A172 (cell line): ENCODE measurements around the gene CACNA1C. TPM values are rescaled to one million over a fixed set of nuclear protein-coding genes. Genes with fewer than 3 reads are reported as not detected.
A peak's percentile ranks its signal among the peaks of the same experiment; 100 is the strongest.

Source experiments
- DNase-seq: peaks from one replicate; pipeline ENCODE4 v3.0.0-alpha.2; 2015; ENCODE audit warnings: low spot score
- total RNA-seq: library from RNA; depleted of rRNA; stranded (reverse); fragments of >200 nt; shearing (Covaris generic); gene quantifications from 2 replicates; pipeline ENCODE4 v1.2.3, GENCODE V29; 2014

Gene CACNA1C
- total RNA-seq, 1 experiment from 2014 or later: 0.05 TPM

DNA sequence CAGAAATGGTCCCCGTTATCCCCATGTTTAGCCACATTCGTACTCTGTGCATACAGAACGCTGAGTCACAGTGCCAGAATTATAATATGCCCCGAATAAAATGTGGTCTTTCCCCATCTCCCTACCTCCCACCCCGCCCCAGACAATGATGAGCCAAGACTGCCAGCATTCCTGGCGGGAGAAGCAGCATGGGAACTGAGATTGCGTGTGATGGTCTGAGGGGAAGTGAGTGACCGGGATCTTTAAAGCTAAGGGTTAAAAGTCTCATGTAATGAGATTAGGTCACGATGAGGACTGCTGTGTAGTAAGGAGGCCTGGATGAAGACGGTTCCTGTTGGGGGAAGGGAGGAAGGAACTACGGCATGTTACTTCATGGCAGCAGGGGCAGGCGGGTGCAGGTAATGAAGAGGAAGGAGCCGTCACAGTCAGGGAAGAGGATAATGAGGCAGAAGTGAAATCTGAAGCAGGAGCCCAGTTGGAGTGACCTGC lies 498.7 kb downstream of the CACNA1C start:
- DNase-seq: no peak

GRCh38 chr12:2552000-2552756 lies 499.4 kb downstream of the CACNA1C start:
- DNase-seq: no peak

DNA sequence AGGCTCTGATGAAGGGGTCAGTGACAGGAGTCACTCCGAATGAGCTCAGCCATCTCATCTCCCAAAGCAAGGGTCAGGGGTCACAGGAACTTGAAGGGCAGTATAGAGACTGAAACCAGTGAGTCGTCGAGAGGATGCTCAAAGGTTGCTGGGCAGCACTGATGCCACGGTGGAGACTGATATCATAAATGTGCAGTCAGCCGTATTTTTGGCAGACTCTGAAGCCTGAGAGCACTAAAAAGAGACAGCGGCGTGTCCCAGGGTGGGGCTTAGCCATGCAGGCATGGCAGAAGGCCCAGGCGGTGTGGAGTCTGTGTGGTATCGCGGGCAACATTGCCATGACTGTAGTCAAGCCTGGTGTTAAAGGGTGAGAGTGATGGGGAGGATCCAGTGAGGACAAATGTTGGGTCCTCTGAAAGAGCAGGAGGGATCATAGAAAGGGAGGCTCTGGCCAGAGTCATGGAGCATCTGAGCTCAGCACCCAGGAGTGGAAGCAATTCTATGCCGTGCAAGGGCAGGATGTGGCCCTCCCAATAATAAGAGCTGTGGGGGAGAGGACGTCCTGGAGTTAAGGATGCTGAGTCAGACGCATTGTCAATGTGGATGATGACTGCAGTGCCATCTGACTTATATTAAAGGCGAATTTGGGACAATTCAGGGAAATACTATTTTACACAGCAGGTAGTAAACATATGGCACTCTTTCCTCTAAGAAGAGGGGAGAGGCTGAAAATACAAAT lies 500.8 kb downstream of the CACNA1C start:
- DNase-seq: peak; percentile 8

DNA sequence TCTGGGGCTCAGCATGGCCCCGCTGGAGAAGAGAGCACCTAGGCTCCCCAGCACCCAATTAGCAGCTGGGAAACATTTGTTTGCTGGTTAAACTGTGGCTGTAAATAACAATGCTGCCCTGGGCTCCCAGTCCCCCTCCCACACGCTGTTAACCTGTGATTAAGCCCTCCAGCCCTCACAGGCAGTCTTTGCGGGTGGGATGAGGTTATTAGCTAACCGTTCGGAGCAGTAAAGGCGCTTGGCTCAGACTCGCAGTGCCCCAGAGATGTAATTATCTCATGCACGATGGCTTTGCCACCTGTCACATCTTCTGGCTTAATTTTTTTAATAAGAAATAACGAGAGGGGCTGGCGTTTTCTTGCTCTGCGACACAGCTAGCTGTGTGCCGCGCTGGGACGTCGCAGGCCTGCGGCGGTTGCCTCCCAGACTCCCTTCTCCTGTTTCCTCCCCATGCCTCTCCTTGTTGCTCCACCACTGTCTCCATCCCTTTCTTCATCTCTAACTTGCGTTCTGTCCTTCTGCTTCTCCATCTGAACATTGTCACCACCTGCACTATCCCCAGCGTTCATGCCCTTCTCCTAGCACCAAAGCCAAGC lies 502.8 kb downstream of the CACNA1C start:
- DNase-seq: no peak

GRCh38 chr12:2557597-2557996 lies 504.8 kb downstream of the CACNA1C start:
- DNase-seq: no peak

DNA sequence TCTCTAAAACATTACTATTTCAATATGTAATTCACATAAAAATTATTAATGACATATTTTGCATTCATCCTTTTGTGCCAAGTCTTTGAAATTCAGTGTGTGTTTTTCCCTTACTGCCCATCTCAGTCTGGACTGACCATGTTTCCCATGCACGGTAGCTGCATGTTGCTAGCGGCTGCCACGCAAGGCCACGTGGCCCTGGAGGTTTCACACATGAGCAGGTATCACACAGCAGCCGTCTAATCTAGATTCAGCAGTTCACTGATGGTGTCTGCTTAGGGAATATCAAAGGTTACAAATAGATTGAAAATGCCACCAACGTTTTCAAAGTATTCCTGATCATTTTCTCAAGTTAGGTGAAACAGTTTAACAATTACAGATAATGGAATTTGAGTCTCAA lies 507.1 kb downstream of the CACNA1C start:
- DNase-seq: no peak

- DNase-seq: no peak
Measured at GRCh38 chr12:2560356-2560755, 507.6 kb downstream of the CACNA1C start.

- DNase-seq: no peak
Measured at GRCh38 chr12:2561367-2561766, 508.6 kb downstream of the CACNA1C start.

GRCh38 chr12:2562400-2562799 lies 509.6 kb downstream of the CACNA1C start:
- no peak for DNase-seq

- DNase-seq: no peak
Measured at GRCh38 chr12:2563709-2564108, 510.9 kb downstream of the CACNA1C start.

DNA sequence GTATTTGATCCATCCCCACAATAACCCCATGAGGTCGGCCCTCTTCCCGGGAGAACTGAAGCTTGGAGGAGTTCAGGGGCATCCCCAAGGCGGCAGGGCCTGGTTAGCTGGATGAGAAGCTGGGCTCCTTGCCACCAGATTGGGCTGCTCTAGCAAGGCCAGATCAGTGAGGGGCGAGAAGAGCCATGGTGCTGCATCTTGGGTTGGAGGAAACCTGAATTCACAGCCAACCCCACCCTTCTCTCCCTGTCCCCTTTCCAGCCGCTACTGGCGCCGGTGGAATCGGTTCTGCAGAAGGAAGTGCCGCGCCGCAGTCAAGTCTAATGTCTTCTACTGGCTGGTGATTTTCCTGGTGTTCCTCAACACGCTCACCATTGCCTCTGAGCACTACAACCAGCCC lies 513.4 kb downstream of the CACNA1C start:
- DNase-seq: no peak

DNA sequence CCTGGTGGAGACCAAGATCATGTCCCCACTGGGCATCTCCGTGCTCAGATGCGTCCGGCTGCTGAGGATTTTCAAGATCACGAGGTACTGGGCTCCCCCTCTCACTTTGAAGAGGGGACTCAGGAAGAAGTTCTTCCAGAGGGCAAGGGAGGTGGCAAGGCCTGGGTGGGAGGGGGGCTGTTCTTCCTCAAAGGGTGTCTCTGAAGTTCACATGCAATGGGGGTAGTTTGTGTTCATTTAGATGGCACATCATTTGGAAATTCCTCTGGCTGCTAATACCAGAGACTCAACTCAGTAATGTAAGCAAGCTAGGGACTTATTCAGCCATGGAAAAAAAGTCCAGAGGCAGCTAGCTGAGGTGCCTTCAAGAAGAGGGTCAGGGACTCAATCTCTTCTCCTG lies 514.9 kb downstream of the CACNA1C start:
- no peak for DNase-seq

DNA sequence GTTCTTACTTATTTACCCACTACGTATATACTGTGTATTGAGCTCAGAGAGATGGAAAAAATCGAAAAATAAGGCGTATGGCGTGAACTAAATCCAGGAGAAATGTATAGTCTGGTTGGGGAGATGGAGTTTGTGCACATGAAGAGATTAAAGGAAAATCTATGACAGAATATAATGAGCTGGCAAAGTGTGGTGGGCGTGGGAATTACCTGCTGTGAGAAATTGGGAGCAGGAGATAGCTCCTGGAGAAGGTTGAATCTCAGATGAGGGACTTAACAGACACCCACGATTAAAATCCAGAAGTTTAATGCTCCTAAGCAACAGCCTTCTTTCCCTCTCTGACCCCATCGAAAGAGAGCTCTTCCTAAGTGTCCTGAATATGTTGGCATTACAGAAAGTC lies 517.8 kb downstream of the CACNA1C start:
- no peak for DNase-seq

DNA sequence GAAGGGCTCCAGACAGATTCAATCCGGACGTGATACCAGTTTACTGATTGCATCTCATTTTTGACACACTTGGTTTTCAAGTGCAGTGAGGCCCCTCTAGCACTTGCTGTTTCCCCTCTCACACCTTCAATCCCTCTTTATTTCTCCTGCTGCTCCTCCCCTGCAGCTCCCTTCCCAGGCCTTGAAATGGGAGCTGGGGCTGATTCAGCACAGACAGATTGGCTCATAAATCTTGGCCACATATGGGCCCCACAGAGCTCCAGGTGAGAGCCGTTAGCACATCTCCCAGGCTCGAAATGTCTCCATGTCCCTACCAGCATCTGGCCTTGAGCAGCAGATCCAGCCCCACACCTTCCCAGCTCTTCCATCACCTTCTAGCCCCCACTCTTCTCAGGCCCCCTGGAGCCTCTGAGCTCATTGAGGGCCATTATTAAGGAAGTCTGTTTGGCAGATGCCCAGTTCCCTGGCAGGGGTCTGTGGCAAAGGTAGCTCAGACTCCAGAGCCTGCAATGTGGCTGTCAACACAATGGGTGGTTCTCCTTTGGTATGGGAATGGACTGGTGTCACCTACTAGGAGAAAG lies 521.7 kb downstream of the CACNA1C start:
- no peak for DNase-seq

GRCh38 chr12:2575245-2575644 lies 522.5 kb downstream of the CACNA1C start:
- no peak for DNase-seq

GRCh38 chr12:2578211-2578610 lies 525.4 kb downstream of the CACNA1C start:
- no peak for DNase-seq

GRCh38 chr12:2578772-2579171 lies 526.0 kb downstream of the CACNA1C start:
- no peak for DNase-seq

GRCh38 chr12:2580821-2581220 lies 528.0 kb downstream of the CACNA1C start:
- peak; percentile 4 for DNase-seq

DNA sequence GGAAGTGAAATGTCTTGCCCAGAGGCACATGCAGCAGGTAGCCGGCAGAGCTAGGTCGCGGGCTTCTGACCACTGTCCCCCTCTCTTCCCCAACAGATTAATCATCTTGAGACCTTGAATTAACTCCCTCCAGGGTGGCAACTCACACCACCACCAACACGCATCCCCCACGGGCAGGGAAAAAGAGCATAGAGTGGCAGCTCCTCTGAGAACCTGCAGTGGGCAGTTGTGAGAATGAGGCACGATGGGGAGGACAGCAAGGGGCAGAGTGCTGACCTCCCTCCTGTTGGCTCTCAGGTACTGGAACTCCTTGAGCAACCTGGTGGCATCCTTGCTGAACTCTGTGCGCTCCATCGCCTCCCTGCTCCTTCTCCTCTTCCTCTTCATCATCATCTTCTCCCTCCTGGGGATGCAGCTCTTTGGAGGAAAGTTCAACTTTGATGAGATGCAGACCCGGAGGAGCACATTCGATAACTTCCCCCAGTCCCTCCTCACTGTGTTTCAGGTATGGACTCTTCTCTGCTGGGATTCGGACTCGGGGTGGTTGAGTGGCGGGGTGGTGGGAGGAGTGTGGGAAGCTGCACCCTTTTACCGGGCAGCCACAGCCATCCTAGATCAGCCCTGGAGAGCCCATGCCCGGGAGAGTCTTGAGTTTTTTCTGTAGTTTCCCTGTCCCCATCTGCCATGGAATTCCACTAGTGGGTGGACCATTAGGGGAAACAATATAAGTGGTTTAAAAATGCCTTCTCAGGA lies 528.7 kb downstream of the CACNA1C start:
- DNase-seq: no peak

GRCh38 chr12:2582631-2583030 lies 529.8 kb downstream of the CACNA1C start:
- DNase-seq: no peak

DNA sequence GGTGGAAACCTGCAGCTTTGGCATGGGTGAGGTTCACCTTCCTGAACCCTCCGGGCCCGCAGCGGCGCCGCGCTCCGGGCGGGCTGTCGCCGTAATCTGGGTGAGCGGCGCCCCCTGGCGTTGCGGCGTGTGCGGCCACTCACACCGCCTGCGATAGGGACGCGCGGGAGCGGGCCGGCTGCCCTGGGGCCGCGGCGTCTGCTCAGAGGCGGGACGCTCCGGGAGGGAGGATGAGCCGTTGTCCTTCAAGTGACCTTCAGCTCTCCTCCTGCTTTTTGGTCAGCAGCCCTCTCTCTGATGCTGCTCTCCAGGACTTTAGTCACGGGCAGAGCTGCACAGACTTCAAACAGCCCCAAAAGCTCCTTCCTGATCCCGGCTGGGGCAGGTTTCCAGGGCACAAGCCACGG lies 530.3 kb downstream of the CACNA1C start:
- peak; percentile 10 for DNase-seq
